GM18498 (cell line): Measurements from ENCODE around the gene TAF11L10.
"Not testable (repeated sequence)": the region's sequence is repeated elsewhere in the genome, so short reads cannot be mapped to it uniquely, and the experiment has no call there.

Experiments used
- ATAC-seq: cut with Tn5 transposase; IDR thresholded peaks from one replicate; pipeline ENCODE4 v1.9.1; 2021; ENCODE audit warnings: mild to moderate bottlenecking, moderate library complexity; ENCODE audit not compliant: unreplicated experiment

The TAF11L10 gene

GRCh38 chr5:17597728-17598127 is at the start of gene TAF11L10:
Gene TAF11L10 (minus strand): TSS chr5:17597828.
- not testable (repeated sequence) for ATAC-seq

- no peak for ATAC-seq
Measured at GRCh38 chr5:17634160-17634559, 36.5 kb upstream of the TAF11L10 start, which contains the start of gene TAF11L14. Gene TAF11L14 (plus strand): TSS chr5:17634460.

GRCh38 chr5:17631788-17632187 is 34.2 kb upstream of the TAF11L10 start, which contains the start of gene TAF11L13:
Gene TAF11L13 (plus strand): TSS chr5:17632088.
- not testable (repeated sequence) for ATAC-seq

GRCh38 chr5:17625686-17626085 is 28.1 kb upstream of the TAF11L10 start:
- ATAC-seq: no peak

GRCh38 chr5:17620627-17621026 is 23.0 kb upstream of the TAF11L10 start:
- ATAC-seq: no peak

- ATAC-seq: no peak
Measured at GRCh38 chr5:17619354-17619753, 21.7 kb upstream of the TAF11L10 start.

- ATAC-seq: no peak
Measured at GRCh38 chr5:17614872-17615605, 17.4 kb upstream of the TAF11L10 start.

- ATAC-seq: not testable (repeated sequence)
Measured at GRCh38 chr5:17610092-17610491, 12.5 kb upstream of the TAF11L10 start, which contains the start of gene TAF11L12. Gene TAF11L12 (plus strand): TSS chr5:17610392.

- not testable (repeated sequence) for ATAC-seq
Measured at GRCh38 chr5:17607461-17607860, 9.8 kb upstream of the TAF11L10 start.

GRCh38 chr5:17604951-17605350 is 7.3 kb upstream of the TAF11L10 start:
- no peak for ATAC-seq

- ATAC-seq: not testable (repeated sequence)
Measured at GRCh38 chr5:17603880-17604279, 6.3 kb upstream of the TAF11L10 start, which contains the start of gene TAF11L11. Gene TAF11L11 (plus strand): TSS chr5:17604183.

- ATAC-seq: not testable (repeated sequence)
Measured at GRCh38 chr5:17594255-17594654, 3.4 kb downstream of the TAF11L10 start, which contains the start of gene TAF11L9. Gene TAF11L9 (minus strand): TSS chr5:17594394.

- ATAC-seq: not testable (repeated sequence)
Measured at GRCh38 chr5:17590860-17591259, 6.8 kb downstream of the TAF11L10 start, which contains the start of gene TAF11L8. Gene TAF11L8 (minus strand): TSS chr5:17590960.

GRCh38 chr5:17585658-17586057 is 12.0 kb downstream of the TAF11L10 start, which contains the start of gene TAF11L7:
Gene TAF11L7 (minus strand): TSS chr5:17585758.
- not testable (repeated sequence) for ATAC-seq
